H1 (cell line): ENCODE measurements around the gene ENKD1. TPM values are rescaled to one million over a fixed set of nuclear protein-coding genes. Genes with fewer than 3 reads are reported as not detected.
A peak's percentile ranks its signal among the peaks of the same experiment; 100 is the strongest.

Experiments
- CTCF ChIA-PET: fragments of 300-600 bp; sonication (Branson Sonifier 250); formaldehyde crosslinking; loops from one replicate; lab custom pipeline; 2021; ENCODE audit not compliant: partially characterized antibody; lab: Charles Lee
- POLR2A ChIA-PET: fragments of 300-600 bp; sonication (Branson Sonifier 250); formaldehyde crosslinking; loops from one replicate; lab custom pipeline; 2021; ENCODE audit warnings: inconsistent platforms; ENCODE audit not compliant: partially characterized antibody; lab: Charles Lee
- DNase-seq, 2 experiments: peaks; one replicate each; pipeline versions ENCODE4 v3.0.0 to v3.0.0-alpha.2; 2010 to 2022; ENCODE audit warnings: low spot score in 2 of 2, low read depth in 1 of 2, mixed read lengths in 1 of 2
- FAIRE-seq: peaks from 2 replicates; lab custom pipeline; 2011; peaks lifted over from hg19 to GRCh38; lab: Jason Lieb, UNC
- H2AFZ ChIP-seq: 2 replicates; pipeline ENCODE4 v1.8.1; 2012; ENCODE audit warnings: low read length, inconsistent platforms
- H2AK5ac ChIP-seq: 2 replicates; pipeline ENCODE4 v1.6.1; 2013; ENCODE audit warnings: low read depth, low read length
- H2BK120ac ChIP-seq: replicated peaks from 2 replicates; pipeline ENCODE3; 2013; ENCODE audit warnings: low read depth, low read length, inconsistent platforms
- H2BK12ac ChIP-seq: 2 replicates; pipeline ENCODE4 v1.6.1; 2013; ENCODE audit warnings: low read depth, low read length
- H2BK15ac ChIP-seq: 2 replicates; pipeline ENCODE4 v1.6.1; 2013; ENCODE audit warnings: low read length
- H2BK20ac ChIP-seq: 2 replicates; pipeline ENCODE4 v1.6.1; 2013; ENCODE audit warnings: low read length
- H2BK5ac ChIP-seq: 2 replicates; pipeline ENCODE4 v1.6.1; 2013; ENCODE audit warnings: low read depth, low read length
- H3K14ac ChIP-seq: 2 replicates; pipeline ENCODE4 v1.6.1; 2013; ENCODE audit warnings: inconsistent platforms; ENCODE audit not compliant: insufficient read length
- H3K18ac ChIP-seq: 2 replicates; pipeline ENCODE4 v1.6.1; 2013; ENCODE audit warnings: low read length; ENCODE audit errors: extremely low read depth
- H3K23ac ChIP-seq: 2 replicates; pipeline ENCODE4 v1.6.1; 2013; ENCODE audit warnings: inconsistent platforms; ENCODE audit not compliant: insufficient read length
- H3K23me2 ChIP-seq: 2 replicates; pipeline ENCODE4 v1.6.1; 2013; ENCODE audit warnings: low read depth, low read length
- H3K27ac ChIP-seq: 2 replicates; pipeline ENCODE4 v1.6.1; 2011; ENCODE audit warnings: low read depth, low read length, inconsistent platforms
- H3K27me3 ChIP-seq, 4 experiments: replicated peaks in 1 of 4; 1 replicate in 1 of 4; 2 replicates in 3 of 4; pipeline versions ENCODE4 v1.6.1 to v1.8.1; 2011 to 2013; ENCODE audit warnings: low read length in 3 of 4, mild to moderate bottlenecking in 3 of 4, inconsistent platforms in 2 of 4, mixed read lengths in 2 of 4, moderate library complexity in 1 of 4; ENCODE audit not compliant: control insufficient read depth in 3 of 4, insufficient read depth in 3 of 4; ENCODE audit errors: extremely low read depth in 1 of 4
- H3K36me3 ChIP-seq, 4 experiments: 2 replicates each; pipeline versions ENCODE4 v1.6.1 to v1.8.1; 2011 to 2013; ENCODE audit warnings: mild to moderate bottlenecking in 4 of 4, low read length in 3 of 4, moderate library complexity in 2 of 4, control low read depth in 1 of 4, inconsistent platforms in 1 of 4; ENCODE audit not compliant: insufficient read depth in 4 of 4, control insufficient read depth in 2 of 4
- H3K4ac ChIP-seq: replicated peaks from 2 replicates; pipeline ENCODE3; 2013; ENCODE audit warnings: low read length, low read depth, mixed read lengths, inconsistent platforms; ENCODE audit not compliant: insufficient read length
- H3K4me1 ChIP-seq, 4 experiments: replicated peaks in 1 of 4; 1 replicate in 1 of 4; 2 replicates in 3 of 4; pipeline versions ENCODE4 v1.6.1 to v1.8.1; 2011 to 2013; ENCODE audit warnings: low read length in 3 of 4, inconsistent platforms in 2 of 4, mixed read lengths in 1 of 4; ENCODE audit not compliant: insufficient read depth in 4 of 4, control insufficient read depth in 3 of 4
- H3K4me2 ChIP-seq, 2 experiments: 2 replicates each; pipeline versions ENCODE4 v1.6.1 to v1.8.1; 2011 to 2013; ENCODE audit warnings: low read depth in 2 of 2, low read length in 2 of 2, control low read depth in 1 of 2, inconsistent platforms in 1 of 2, mild to moderate bottlenecking in 1 of 2; ENCODE audit not compliant: insufficient read depth in 1 of 2
- H3K4me3 ChIP-seq, 4 experiments: fragments of 200-600, 300-600 bp in 1 of 4; sonication (generic), shearing (Covaris generic), sonication (Bioruptor Twin) in 1 of 4; 2 replicates each; pipeline versions ENCODE4 v1.5.1 to v1.8.1; 2011 to 2016; ENCODE audit warnings: low read length in 4 of 4, low read depth in 3 of 4, control low read depth in 2 of 4, inconsistent platforms in 2 of 4, mild to moderate bottlenecking in 2 of 4, mixed read lengths in 1 of 4, moderate library complexity in 1 of 4; ENCODE audit not compliant: insufficient read depth in 2 of 4; ENCODE audit errors: extremely low read depth in 1 of 4
- H3K56ac ChIP-seq: replicated peaks from 2 replicates; pipeline ENCODE3; 2013; ENCODE audit warnings: low read depth, mild to moderate bottlenecking, mixed read lengths, low read length, inconsistent platforms; ENCODE audit not compliant: insufficient read length
- H3K79me1 ChIP-seq: 2 replicates; pipeline ENCODE4 v1.6.1; 2013; ENCODE audit warnings: low read depth, low read length, control low read depth
- H3K79me2 ChIP-seq, 2 experiments: 2 replicates each; pipeline versions ENCODE4 v1.6.1 to v1.8.1; 2012 to 2013; ENCODE audit warnings: low read length in 2 of 2, mild to moderate bottlenecking in 2 of 2, inconsistent platforms in 1 of 2; ENCODE audit not compliant: insufficient read depth in 2 of 2, control insufficient read depth in 1 of 2
- H3K9ac ChIP-seq, 4 experiments: replicated peaks in 1 of 4; 1 replicate in 1 of 4; 2 replicates in 3 of 4; pipeline versions ENCODE4 v1.6.1 to v1.8.1; 2011 to 2013; ENCODE audit warnings: low read depth in 3 of 4, low read length in 3 of 4, control low read depth in 2 of 4, mild to moderate bottlenecking in 2 of 4, moderate library complexity in 2 of 4, inconsistent platforms in 1 of 4; ENCODE audit errors: extremely low read depth in 1 of 4
- H3K9me3 ChIP-seq, 2 experiments: 2 replicates each; pipeline versions ENCODE4 v1.6.1 to v1.8.1; 2012 to 2013; ENCODE audit warnings: mild to moderate bottlenecking in 2 of 2, moderate library complexity in 2 of 2, control low read depth in 1 of 2, inconsistent platforms in 1 of 2, low read depth in 1 of 2, low read length in 1 of 2, mixed read lengths in 1 of 2; ENCODE audit not compliant: insufficient read depth in 2 of 2
- H4K20me1 ChIP-seq, 2 experiments: replicated peaks in 1 of 2; 2 replicates each; pipeline versions ENCODE3 to v1.8.1; 2011 to 2013; ENCODE audit warnings: inconsistent platforms in 2 of 2, low read length in 2 of 2, mild to moderate bottlenecking in 1 of 2; ENCODE audit not compliant: insufficient read depth in 2 of 2, control insufficient read depth in 1 of 2
- H4K5ac ChIP-seq: 2 replicates; pipeline ENCODE4 v1.6.1; 2013; ENCODE audit warnings: low read length, low read depth, mixed read lengths, inconsistent platforms; ENCODE audit not compliant: insufficient read length
- H4K8ac ChIP-seq: 2 replicates; pipeline ENCODE4 v1.8.0; 2013; ENCODE audit warnings: mild to moderate bottlenecking, moderate library complexity, low read length, inconsistent platforms; ENCODE audit not compliant: insufficient read depth; ENCODE audit errors: extremely low read depth
- H4K91ac ChIP-seq: replicated peaks from 2 replicates; pipeline ENCODE3; 2013; ENCODE audit warnings: low read length, mixed read lengths, inconsistent platforms; ENCODE audit not compliant: insufficient read length
- KDM4A ChIP-seq: IDR thresholded peaks from one replicate; pipeline ENCODE4 v1.7.1; 2012; ENCODE audit warnings: low read depth, mild to moderate bottlenecking, moderate library complexity, low read length, inconsistent platforms; ENCODE audit not compliant: severe bottlenecking
- WGBS, 2 experiments: shearing (Covaris generic) in 1 of 2; methylation state at CpG; one replicate each; pipeline versions ENCODE4 v1.1.6 to v1.1.7; 2013 to 2015; ENCODE audit warnings: low lambda C conversion rate in 2 of 2, mixed read lengths in 2 of 2, inconsistent platforms in 1 of 2, low coverage in 1 of 2, missing lambda C conversion rate in 1 of 2; ENCODE audit not compliant: insufficient replicate concordance in 2 of 2, insufficient coverage in 1 of 2, insufficient read length in 1 of 2; ENCODE audit errors: extremely low coverage in 1 of 2, missing lambda C conversion rate in 1 of 2; 5-methylcytosine and 5-hydroxymethylcytosine counted together
- polyA plus RNA-seq, 7 experiments: library from polyadenylated mRNA; depleted of rRNA in 3 of 7; stranded (reverse) in 5 of 7; unstranded in 2 of 7; fragments of >200 nt in 5 of 7; fragments of 200-250 nt in 2 of 7; gene quantifications; 1 replicate in 5 of 7; 2 replicates in 1 of 7; 4 replicates in 1 of 7; pipeline versions ENCODE4 v1.2.1 to v1.2.3, GENCODE V29; 2011 to 2013; ENCODE audit warnings: missing spikeins in 2 of 7, mixed read lengths in 2 of 7
- total RNA-seq: library from RNA; stranded (reverse); fragmentation: NEBNext Ultra II Directional; extraction: Animal tissue kit (Norgen Biotek cat#: 25700); gene quantifications from 2 replicates; pipeline ENCODE4 v1.2.1, GENCODE V29; 2021
- TF ChIP-seq, protein P1 (sequence below): IDR thresholded peaks from 2 replicates; pipeline ENCODE4 v1.6.1; 2011; ENCODE audit warnings: low read length, improper control_type of control experiment

The ENKD1 gene
- total and polyA plus RNA-seq, 2 of the 8 experiments (the other 6 are each of a cell fraction or from before 2014, with no cell fraction given) = 12.9 to 16.1 TPM

DNA sequence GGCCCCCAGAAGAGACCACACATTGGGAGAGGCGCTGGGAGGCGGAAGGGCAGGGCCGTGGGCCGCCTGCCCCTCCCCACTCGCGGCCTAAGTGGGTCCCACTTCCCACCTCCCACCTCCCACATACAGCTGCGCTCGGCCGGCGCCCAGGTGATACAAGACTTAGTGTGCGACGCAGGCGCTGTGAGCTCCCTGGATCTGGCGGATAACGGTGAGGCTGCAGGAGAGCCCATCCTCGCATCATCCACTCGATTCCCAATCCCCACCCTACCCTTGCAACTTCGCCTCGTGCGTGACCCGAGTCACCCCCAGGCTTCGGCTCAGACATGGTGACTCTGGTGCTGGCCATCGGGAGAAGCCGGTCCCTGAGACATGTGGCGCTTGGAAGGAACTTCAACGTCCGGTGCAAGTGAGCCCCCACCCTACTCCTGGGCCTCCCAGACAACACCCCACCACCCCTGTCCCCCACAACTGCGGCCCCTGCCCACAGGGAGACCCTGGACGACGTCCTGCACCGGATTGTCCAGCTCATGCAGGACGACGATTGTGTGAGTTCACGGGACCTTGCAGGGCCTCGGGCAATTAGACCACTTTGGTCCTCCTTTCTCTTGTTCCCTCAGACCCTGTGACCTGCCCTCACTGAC lies 17.7 kb downstream of the ENKD1 start:
- no peak overlapping the region for H2BK15ac ChIP-seq
- peak overlapping the region in 1 of 4 experiments; percentile 22; a peak in 1 of 8 replicates for H3K4me3 ChIP-seq
- no peak overlapping the region for H2BK20ac ChIP-seq
- H3K23ac ChIP-seq = no peak overlapping the region
- H3K79me1 ChIP-seq = no peaks in the 10 kb centered on the region
- H3K18ac ChIP-seq = no peak overlapping the region; the same call in 1 of the 2 replicates
- no peak overlapping the region for H4K8ac ChIP-seq
- no peaks in the 10 kb centered on the region for H3K79me2 ChIP-seq
- 86% methylated on average over 29 of the region's 35 CpGs; no CpG with 5 or more reads in 1 of the 2 experiments for WGBS, 2 experiments
- H3K4me1 ChIP-seq = peaks cover 0 to 24% (median 9%) of the 10 kb centered on the region in 4 experiments; a peak in 5 of 7 replicates
- no peak overlapping the region for H3K4ac ChIP-seq
- H3K27ac ChIP-seq = no peak overlapping the region
- H3K9me3 ChIP-seq = no peaks in the 10 kb centered on the region
- H3K36me3 ChIP-seq = no peaks in the 10 kb centered on the region
- CTCF ChIA-PET = interaction anchor here (0.8 to 18.0 kb wide), 14 partner anchors 10 to 155 kb away, joined by 3 to 202 read pairs (median 6); partner anchors contain the start of genes ACD, C16orf86, ENKD1 and PARD6A
- no peak overlapping the region for H2AK5ac ChIP-seq
- H2AFZ ChIP-seq = no peak overlapping the region
- no peak overlapping the region for H3K56ac ChIP-seq
- no peak overlapping the region for H3K14ac ChIP-seq
- H3K9ac ChIP-seq = no peak overlapping the region
- no peak overlapping the region for H2BK120ac ChIP-seq
- no peak overlapping the region for H4K91ac ChIP-seq
- H2BK12ac ChIP-seq = no peak overlapping the region
- FAIRE-seq (no peak), DNase-seq (no peak)
- H3K4me2 ChIP-seq = peak overlapping the region; percentile 16 to 49
- H3K27me3 ChIP-seq = peaks cover 3 to 39% (median 24%) of the 10 kb centered on the region in 4 experiments; a peak in 6 of 7 replicates
- no peak overlapping the region for H2BK5ac ChIP-seq
- no peak overlapping the region for H4K5ac ChIP-seq
- POLR2A ChIA-PET = interaction anchor here (0.7 to 3.4 kb wide), 8 partner anchors 9 to 168 kb away, joined by 3 to 13 read pairs (median 4); partner anchors contain the start of genes ACD, ATP6V0D1, CTCF and RIPOR1
- H3K23me2 ChIP-seq = peaks cover 11% of the 10 kb centered on the region; the same call in 1 of the 2 replicates
- peaks cover 5 to 15% of the 10 kb centered on the region in 2 experiments for H4K20me1 ChIP-seq
- TF ChIP-seq, protein P1, sequence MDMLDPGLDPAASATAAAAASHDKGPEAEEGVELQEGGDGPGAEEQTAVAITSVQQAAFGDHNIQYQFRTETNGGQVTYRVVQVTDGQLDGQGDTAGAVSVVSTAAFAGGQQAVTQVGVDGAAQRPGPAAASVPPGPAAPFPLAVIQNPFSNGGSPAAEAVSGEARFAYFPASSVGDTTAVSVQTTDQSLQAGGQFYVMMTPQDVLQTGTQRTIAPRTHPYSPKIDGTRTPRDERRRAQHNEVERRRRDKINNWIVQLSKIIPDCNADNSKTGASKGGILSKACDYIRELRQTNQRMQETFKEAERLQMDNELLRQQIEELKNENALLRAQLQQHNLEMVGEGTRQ = no peak
- TF ChIP-seq KDM4A = peak; percentile 10
